GM21528 (cell line): Measurements from ENCODE around the gene WIPF2.

ENCODE experiments used
- ATAC-seq: cut with Tn5 transposase; IDR thresholded peaks from one replicate; pipeline ENCODE4 v1.9.1; 2021; ENCODE audit warnings: mild to moderate bottlenecking, moderate library complexity; ENCODE audit not compliant: unreplicated experiment, low FRiP score

Gene WIPF2

GRCh38 chr17:40323391-40324381, 104.6 kb downstream of the WIPF2 start:
- ATAC-seq = no peak

DNA sequence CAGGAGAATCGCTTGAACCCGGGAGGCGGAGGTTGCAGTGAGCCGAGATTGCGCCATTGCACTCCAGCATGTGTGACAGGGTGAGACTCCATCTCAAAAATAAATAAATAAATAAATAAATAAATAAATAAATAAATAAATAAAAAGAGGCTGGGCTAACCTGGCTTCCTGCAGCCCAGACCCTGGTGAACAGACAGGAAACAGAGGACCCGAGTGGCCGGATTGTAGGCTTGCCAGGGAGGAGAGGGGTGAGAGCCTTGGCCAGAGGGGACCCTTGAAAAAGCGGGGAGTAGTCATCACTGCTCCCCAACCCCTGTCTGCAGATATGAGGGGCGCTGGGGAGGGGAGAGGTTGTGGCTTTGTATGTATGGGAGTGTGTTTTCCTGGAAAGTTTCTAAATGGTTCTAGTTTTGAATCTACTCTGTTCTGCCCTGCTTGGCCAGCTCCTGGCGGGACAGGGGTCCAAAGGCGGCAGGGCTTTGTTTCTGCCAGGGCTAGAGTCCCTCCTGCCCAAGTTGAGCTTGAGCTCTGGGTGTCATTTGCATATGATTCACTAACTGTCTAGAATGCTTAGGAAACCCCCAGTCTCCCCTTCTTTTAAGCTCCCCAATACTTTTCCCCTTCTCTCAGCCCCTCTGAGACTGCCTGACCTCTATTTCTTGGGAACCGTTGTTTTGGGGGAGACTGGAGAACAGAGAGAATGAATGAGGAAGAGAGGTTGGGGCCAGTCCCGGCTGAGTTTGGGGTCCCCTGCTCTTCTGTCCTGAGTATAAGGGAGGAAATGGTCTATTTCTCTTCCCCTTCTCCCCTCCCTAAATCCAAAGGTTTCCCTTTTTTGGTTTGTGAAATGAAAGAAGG, 106.3 kb downstream of the WIPF2 start:
- no peak for ATAC-seq

DNA sequence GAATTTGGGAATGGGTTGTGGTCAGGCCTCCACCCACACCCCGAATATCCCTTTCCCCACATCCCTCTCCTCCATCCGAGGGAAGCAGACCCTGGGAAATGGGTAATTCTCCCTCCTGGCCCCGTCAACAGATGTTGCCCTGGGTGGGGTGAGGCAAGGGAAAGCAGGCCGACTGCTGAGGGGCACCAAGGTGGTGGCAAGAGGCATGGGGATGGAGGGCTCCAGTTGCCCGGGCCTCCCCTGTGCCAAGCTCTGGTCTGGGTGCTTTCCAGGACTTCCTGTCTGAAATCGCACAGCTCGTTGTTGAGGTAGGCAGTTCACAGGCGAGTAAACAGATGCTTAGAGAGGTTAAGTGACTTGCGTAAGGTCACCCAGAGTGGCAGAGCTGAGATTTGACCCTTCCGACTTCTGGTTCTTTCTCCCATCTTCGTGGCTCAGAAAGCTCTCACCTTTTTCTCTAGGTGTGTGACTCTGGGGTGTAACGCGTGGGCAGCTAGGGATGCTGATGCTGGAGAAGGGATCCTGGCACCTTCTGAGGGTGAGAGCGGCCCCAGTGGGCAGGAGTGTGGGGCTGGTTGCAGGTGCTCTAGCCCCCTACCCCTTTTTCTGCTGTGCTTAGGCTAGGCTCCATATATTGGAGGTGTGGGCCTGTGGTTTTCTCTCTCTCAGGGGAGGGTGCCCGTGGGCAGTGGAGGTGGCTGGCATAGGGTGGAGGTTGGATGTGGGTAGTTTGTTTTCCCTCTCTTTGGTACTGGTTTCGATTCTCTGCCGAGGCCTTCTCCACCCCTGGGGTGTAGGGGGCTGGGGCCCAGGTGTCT, 107.1 kb downstream of the WIPF2 start:
- no peak for ATAC-seq

DNA sequence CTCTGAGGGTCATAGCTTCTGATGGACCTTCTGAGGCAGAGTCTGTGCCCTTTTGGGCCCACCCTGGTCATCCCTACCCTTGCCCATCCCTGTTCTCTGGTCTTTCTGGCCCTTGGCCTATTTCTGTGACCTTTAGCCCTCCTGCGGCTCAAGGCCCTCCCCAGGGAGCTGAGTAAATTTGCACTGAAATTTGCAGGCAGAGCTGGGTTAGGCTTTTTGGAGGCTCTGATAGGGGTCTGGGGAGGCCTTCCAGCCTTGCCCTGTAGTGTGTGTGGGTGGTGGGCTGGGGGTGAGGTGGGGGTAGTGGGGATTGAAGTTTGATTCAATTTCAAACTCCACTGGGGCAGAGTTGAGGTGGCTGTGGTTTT, 107.7 kb downstream of the WIPF2 start:
- ATAC-seq = no peak

- no peak for ATAC-seq
These were observed 108.2 kb downstream of the WIPF2 start for GRCh38 chr17:40327244-40327729.

DNA sequence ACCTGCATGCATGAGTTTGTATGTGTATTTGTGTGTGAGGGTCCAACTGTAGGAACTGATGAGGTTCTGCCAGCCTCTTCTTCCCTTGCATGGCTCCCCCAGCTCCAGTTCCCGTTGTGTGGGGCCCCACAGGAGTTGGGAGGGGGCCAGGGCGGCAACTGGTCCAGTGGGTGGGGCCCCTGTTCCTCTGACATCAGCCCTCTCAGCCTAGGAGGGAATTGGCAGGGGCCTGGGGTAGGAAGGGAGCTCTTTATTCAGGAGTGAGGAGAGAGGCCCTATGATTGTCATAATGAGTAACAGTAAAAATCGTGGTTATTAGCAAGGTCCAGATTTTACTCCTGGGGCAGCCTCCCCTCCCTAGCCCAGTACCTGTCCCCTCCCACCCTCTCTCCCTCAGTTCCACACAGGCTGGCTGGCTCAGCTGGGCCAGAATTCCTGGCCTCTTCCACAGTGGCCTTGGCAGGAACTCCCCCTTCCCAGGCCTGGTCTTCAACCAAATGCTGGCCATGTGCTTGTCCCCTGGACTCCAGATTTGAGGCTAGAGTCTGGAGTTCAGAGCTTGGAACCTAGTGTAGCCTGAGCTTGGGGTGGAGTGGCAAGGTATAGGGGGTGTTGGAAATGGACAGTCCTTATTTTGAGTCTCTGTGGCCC, 108.8 kb downstream of the WIPF2 start:
- ATAC-seq = no peak

GRCh38 chr17:40328386-40328766, 109.3 kb downstream of the WIPF2 start:
- no peak for ATAC-seq

GRCh38 chr17:40329839-40330794, 111.0 kb downstream of the WIPF2 start:
- ATAC-seq = no peak

- no peak for ATAC-seq
These were observed 111.9 kb downstream of the WIPF2 start for GRCh38 chr17:40330850-40331470.

- ATAC-seq = no peak
These were observed 112.9 kb downstream of the WIPF2 start for GRCh38 chr17:40331743-40332641.
